Endometrial microvascular endothelial cells (primary cell): Measurements from ENCODE around the gene ALOX5AP. TPM values are rescaled to one million over a fixed set of nuclear protein-coding genes. Genes with fewer than 3 reads are reported as not detected.

Experiments
- in situ Hi-C: cut with HindIII; loops from 2 replicates; pipeline ENCODE4 v1.10.0; 2017; ENCODE audit warnings: low sequenced_read_pairs, low pct_unique_long_range_greater_than_20kb; ENCODE audit errors: inconsistent ontology term
- total RNA-seq: library from RNA; depleted of rRNA; stranded (reverse); fragments of >200 nt; gene quantifications from one replicate; pipeline ENCODE4 v1.2.3, GENCODE V29; 2015; ENCODE audit errors: inconsistent ontology term

ALOX5AP gene
- total RNA-seq, 1 donor from 2014 or later: 1.1 TPM

GRCh38 chr13:30805603-30806011 is 70.3 kb downstream of the ALOX5AP start:
- in situ Hi-C loops: loop anchor here (10.0 kb wide), 1 partner anchor 131 kb away; no protein-coding TSS in a partner anchor

GRCh38 chr13:30806784-30807183 is 71.4 kb downstream of the ALOX5AP start:
- in situ Hi-C loops: loop anchor here (10.0 kb wide), 1 partner anchor 132 kb away; no protein-coding TSS in a partner anchor

- in situ Hi-C loops: loop anchor here (10.0 kb wide), 1 partner anchor 133 kb away; no protein-coding TSS in a partner anchor
Measured at GRCh38 chr13:30807392-30807791, 72.0 kb downstream of the ALOX5AP start.

GRCh38 chr13:30808600-30808999 is 73.3 kb downstream of the ALOX5AP start:
- in situ Hi-C loops: loop anchor here (10.0 kb wide), 1 partner anchor 134 kb away; no protein-coding TSS in a partner anchor

GRCh38 chr13:30809787-30810186 is 74.4 kb downstream of the ALOX5AP start:
- in situ Hi-C loops: loop anchor here (10.0 kb wide), 1 partner anchor 135 kb away; no protein-coding TSS in a partner anchor

GRCh38 chr13:30810261-30810701 is 74.9 kb downstream of the ALOX5AP start:
- in situ Hi-C loops: no loop called here

GRCh38 chr13:30810801-30811200 is 75.5 kb downstream of the ALOX5AP start:
- in situ Hi-C loops: no loop called here

Other genes with a start within 250 kb of the ALOX5AP start
- 22.4 TPM for gene USPL1, start 117.6 kb upstream of the ALOX5AP start, total RNA-seq
- 2.5 TPM for gene MEDAG, start 170.7 kb downstream of the ALOX5AP start, total RNA-seq
- not detected for gene TEX26, start 197.1 kb downstream of the ALOX5AP start, total RNA-seq